Measurements from ENCODE around the gene STK26.
"Not testable (repeated sequence)": the region's sequence is repeated elsewhere in the genome, so short reads cannot be mapped to it uniquely, and the experiment has no call there.

Gene STK26

GRCh38 chrX:132092439-132093065 is 69.5 kb downstream of the STK26 start:
- in situ Hi-C loops (cut with HindIII; ENCODE audit: low sequenced_read_pairs) = no loop called here

- in situ Hi-C loops (cut with HindIII; ENCODE audit: low sequenced_read_pairs) = no loop called here
These were observed 70.2 kb downstream of the STK26 start for GRCh38 chrX:132093239-132093860.

- in situ Hi-C loops (cut with HindIII; ENCODE audit: low sequenced_read_pairs) = no loop called here
These were observed 71.1 kb downstream of the STK26 start for GRCh38 chrX:132094164-132094563.

GRCh38 chrX:132098704-132099103 is 75.6 kb downstream of the STK26 start:
- in situ Hi-C loops (cut with HindIII; ENCODE audit: low sequenced_read_pairs) = not testable (repeated sequence)

GRCh38 chrX:132101206-132101605 is 78.1 kb downstream of the STK26 start:
- in situ Hi-C loops (cut with HindIII; ENCODE audit: low sequenced_read_pairs) = no loop called here

- in situ Hi-C loops (cut with HindIII; ENCODE audit: low sequenced_read_pairs) = no loop called here
These were observed 78.7 kb downstream of the STK26 start for GRCh38 chrX:132101799-132102198.

- in situ Hi-C loops (cut with HindIII; ENCODE audit: low sequenced_read_pairs) = no loop called here
These were observed 84.2 kb downstream of the STK26 start for GRCh38 chrX:132107291-132107690.

- in situ Hi-C loops (cut with HindIII; ENCODE audit: low sequenced_read_pairs) = no loop called here
These were observed 91.5 kb downstream of the STK26 start for GRCh38 chrX:132114607-132115006.

GRCh38 chrX:132115792-132116191 is 92.7 kb downstream of the STK26 start:
- in situ Hi-C loops (cut with HindIII; ENCODE audit: low sequenced_read_pairs) = no loop called here

- in situ Hi-C loops (cut with HindIII; ENCODE audit: low sequenced_read_pairs) = no loop called here
These were observed 95.3 kb downstream of the STK26 start for GRCh38 chrX:132118358-132118757.

- in situ Hi-C loops (cut with HindIII; ENCODE audit: low sequenced_read_pairs) = no loop called here
These were observed 96.2 kb downstream of the STK26 start for GRCh38 chrX:132119283-132119682.

- in situ Hi-C loops (cut with HindIII; ENCODE audit: low sequenced_read_pairs) = no loop called here
These were observed 96.9 kb downstream of the STK26 start for GRCh38 chrX:132119821-132120515.

GRCh38 chrX:132120913-132121312 is 97.8 kb downstream of the STK26 start:
- in situ Hi-C loops (cut with HindIII; ENCODE audit: low sequenced_read_pairs) = no loop called here

All from DLD1 (cell line).